SK-N-MC (cell line): ENCODE measurements around the gene ARPC5.

Experiments used
- DNase-seq: peaks from one replicate; pipeline ENCODE4 v3.0.0-alpha.2; 2011; ENCODE audit warnings: low read depth, low spot score
- H3K27ac ChIP-seq: fragments of 200-600 bp; sonication (generic); 2 replicates; pipeline ENCODE4 v1.5.1; 2016; ENCODE audit warnings: mixed run types
- H3K36me3 ChIP-seq: fragments of 200-600 bp; sonication (generic); 2 replicates; pipeline ENCODE4 v1.6.1; 2017; ENCODE audit warnings: antibody characterized with exemption, low read length, mixed read lengths; ENCODE audit not compliant: insufficient read depth
- H3K4me3 ChIP-seq: fragments of 200-600 bp; sonication (generic); 2 replicates; pipeline ENCODE4 v1.5.1; 2016
- H3K9ac ChIP-seq: fragments of 200-600 bp; sonication (generic); 2 replicates; pipeline ENCODE4 v1.8.0; 2017; ENCODE audit warnings: mixed run types, mixed read lengths; ENCODE audit not compliant: insufficient read length
- H3K9me3 ChIP-seq: fragments of 200-600 bp; sonication (generic); 2 replicates; pipeline ENCODE4 v1.6.1; 2017; ENCODE audit warnings: low read depth, mild to moderate bottlenecking, antibody characterized with exemption, low read length, moderate library complexity, mixed read lengths
- EZH2 ChIP-seq: fragments of 200-600 bp; sonication (generic); IDR thresholded peaks from one replicate; pipeline ENCODE4 v1.6.1; 2017; ENCODE audit warnings: antibody characterized with exemption
- FOXP2 ChIP-seq: optimal IDR thresholded peaks from 2 replicates; pipeline ENCODE3; 2011; ENCODE audit warnings: mild to moderate bottlenecking, moderate library complexity; ENCODE audit not compliant: insufficient read depth; ENCODE audit errors: extremely low read length, control extremely low read depth
- POLR2AphosphoS5 ChIP-seq: IDR thresholded peaks from 2 replicates; pipeline ENCODE4 v1.6.1; 2012; ENCODE audit warnings: mild to moderate bottlenecking, low read depth, low read length, borderline replicate concordance

ARPC5 gene

GRCh38 chr1:183607322-183607980 is 28.1 kb downstream of the ARPC5 start:
- Histone ChIP-seq H3K9ac (no peak overlapping the region), H3K27ac (no peak overlapping the region), H3K9me3 (no peaks in the 10 kb centered on the region), H3K36me3 (no peaks in the 10 kb centered on the region), H3K4me3 (no peak overlapping the region)
- DNase-seq = no peak
- TF ChIP-seq EZH2 (no peak), POLR2AphosphoS5 (no peak), FOXP2 (no peak)

GRCh38 chr1:183605904-183606303 is 29.7 kb downstream of the ARPC5 start:
- DNase-seq = no peak
- Histone ChIP-seq H3K36me3 (no peaks in the 10 kb centered on the region), H3K9me3 (no peaks in the 10 kb centered on the region), H3K9ac (no peak overlapping the region), H3K4me3 (no peak overlapping the region), H3K27ac (no peak overlapping the region)
- TF ChIP-seq EZH2 (no peak), FOXP2 (no peak), POLR2AphosphoS5 (no peak)

- DNase-seq = no peak
- no peaks in the 10 kb centered on the region for H3K36me3 ChIP-seq
- no peaks in the 10 kb centered on the region for H3K9me3 ChIP-seq
- H3K27ac ChIP-seq = no peak overlapping the region
- no peak for TF ChIP-seq FOXP2
- TF ChIP-seq POLR2AphosphoS5 = no peak
- TF ChIP-seq EZH2 = no peak
- no peak overlapping the region for H3K4me3 ChIP-seq
- no peak overlapping the region for H3K9ac ChIP-seq
These were observed 30.8 kb downstream of the ARPC5 start for GRCh38 chr1:183604815-183605214.

- Histone ChIP-seq H3K9me3 (no peaks in the 10 kb centered on the region), H3K27ac (no peak overlapping the region), H3K4me3 (no peak overlapping the region), H3K9ac (no peak overlapping the region), H3K36me3 (no peaks in the 10 kb centered on the region)
- DNase-seq = no peak
- TF ChIP-seq POLR2AphosphoS5 = no peak
- TF ChIP-seq EZH2 = no peak
- TF ChIP-seq FOXP2 = no peak
These were observed 31.4 kb downstream of the ARPC5 start for GRCh38 chr1:183604038-183604808.

GRCh38 chr1:183602510-183602909 is 33.1 kb downstream of the ARPC5 start:
- Histone ChIP-seq H3K9me3 (no peaks in the 10 kb centered on the region), H3K27ac (no peak overlapping the region), H3K9ac (no peak overlapping the region), H3K4me3 (no peak overlapping the region), H3K36me3 (no peaks in the 10 kb centered on the region)
- no peak for TF ChIP-seq POLR2AphosphoS5
- TF ChIP-seq EZH2 = no peak
- TF ChIP-seq FOXP2 = no peak
- DNase-seq = no peak

GRCh38 chr1:183600634-183601033 is 34.9 kb downstream of the ARPC5 start:
- Histone ChIP-seq H3K9ac (no peak overlapping the region), H3K27ac (no peak overlapping the region), H3K4me3 (no peak overlapping the region), H3K36me3 (no peaks in the 10 kb centered on the region), H3K9me3 (no peaks in the 10 kb centered on the region)
- DNase-seq = no peak
- TF ChIP-seq POLR2AphosphoS5 (no peak), EZH2 (no peak), FOXP2 (no peak)

GRCh38 chr1:183600136-183600535 is 35.4 kb downstream of the ARPC5 start:
- Histone ChIP-seq H3K27ac (no peak overlapping the region), H3K4me3 (no peak overlapping the region), H3K9me3 (no peaks in the 10 kb centered on the region), H3K36me3 (no peaks in the 10 kb centered on the region), H3K9ac (no peak overlapping the region)
- no peak for TF ChIP-seq POLR2AphosphoS5
- no peak for TF ChIP-seq FOXP2
- no peak for TF ChIP-seq EZH2
- DNase-seq = no peak

- no peaks in the 10 kb centered on the region for H3K36me3 ChIP-seq
- H3K27ac ChIP-seq = no peak overlapping the region
- DNase-seq = no peak
- H3K9me3 ChIP-seq = no peaks in the 10 kb centered on the region
- H3K9ac ChIP-seq = no peak overlapping the region
- H3K4me3 ChIP-seq = no peak overlapping the region
- TF ChIP-seq FOXP2 (no peak), POLR2AphosphoS5 (no peak), EZH2 (no peak)
These were observed 37.2 kb downstream of the ARPC5 start for GRCh38 chr1:183598386-183598785.
